Transverse colon (tissue), 4 donors: ENCODE results near the gene NPAS1.

Source experiments
- CTCF ChIP-seq, 5 experiments: fragments of 200-600 bp in 3 of 5; fragments of 450-650 bp in 2 of 5; sonication (generic) in 3 of 5; IDR thresholded peaks; 1 replicate in 2 of 5; 2 replicates in 3 of 5; pipeline ENCODE4 v1.5.1; 2016 to 2017; ENCODE audit warnings: antibody characterized with exemption in 5 of 5, inconsistent platforms in 3 of 5, mild to moderate bottlenecking in 2 of 5, moderate library complexity in 1 of 5
- EP300 ChIP-seq: sonication (generic); formaldehyde crosslinking; IDR thresholded peaks from one replicate; pipeline ENCODE4 v1.6.1; 2017; ENCODE audit warnings: antibody characterized with exemption, low read depth
- POLR2A ChIP-seq: fragments of 450-650 bp; IDR thresholded peaks from one replicate; pipeline ENCODE4 v1.6.1; 2016; ENCODE audit warnings: antibody characterized with exemption, mild to moderate bottlenecking, moderate library complexity
- POLR2AphosphoS5 ChIP-seq, 3 donors: sonication (generic); formaldehyde crosslinking; IDR thresholded peaks; one replicate each; pipeline ENCODE4 v1.6.1; 2016; ENCODE audit warnings: antibody characterized with exemption in 3 of 3

- no peak for TF ChIP-seq CTCF (IDR thresholded peaks at IDR 0.05)
- TF ChIP-seq POLR2AphosphoS5 (IDR thresholded peaks at IDR 0.05), result no peak
- TF ChIP-seq POLR2A, result no peak
- no peak for TF ChIP-seq EP300
These were observed 15.8 kb upstream of the NPAS1 start for GRCh38 chr19:47003611-47004465.
